Measurements from ENCODE around the gene TMEM219.

GRCh38 chr16:29978564-29979270, 16.8 kb downstream of the TMEM219 start:
- no peak for TF ChIP-seq ZNF274 (IDR thresholded peaks at IDR 0.05; ENCODE audit: low read depth, low read length)
- no peak for TF ChIP-seq SUZ12 (IDR thresholded peaks at IDR 0.05; ENCODE audit: extremely low read depth, insufficient read depth, insufficient read length)

Measured in NT2/D1 (cell line).